Epithelial cell of proximal tubule (primary cell): ENCODE data around the gene RPS21. TPM values are rescaled to one million over a fixed set of nuclear protein-coding genes. Genes with fewer than 3 reads are reported as not detected.
A peak's percentile ranks its signal among the peaks of the same experiment; 100 is the strongest.

Experiments used
- DNase-seq: peaks from one replicate; pipeline ENCODE4 v3.0.0-alpha.2; 2011; ENCODE audit warnings: low read depth
- H3K4me3 ChIP-seq: 2 replicates; pipeline ENCODE4 v1.5.1; 2011; ENCODE audit warnings: low read depth, mild to moderate bottlenecking, low read length
- total RNA-seq: library from RNA; depleted of rRNA; stranded (reverse); fragments of >200 nt; gene quantifications from 2 replicates; pipeline ENCODE4 v1.2.3, GENCODE V29; 2015
- TF ChIP-seq, protein P1 (sequence below): conservative IDR thresholded peaks from 2 replicates; pipeline ENCODE4 v1.5.1; 2012; ENCODE audit warnings: low read depth, mild to moderate bottlenecking, low read length

The RPS21 gene
- total RNA-seq, 1 donor from 2014 or later, result 2,322 TPM

DNA sequence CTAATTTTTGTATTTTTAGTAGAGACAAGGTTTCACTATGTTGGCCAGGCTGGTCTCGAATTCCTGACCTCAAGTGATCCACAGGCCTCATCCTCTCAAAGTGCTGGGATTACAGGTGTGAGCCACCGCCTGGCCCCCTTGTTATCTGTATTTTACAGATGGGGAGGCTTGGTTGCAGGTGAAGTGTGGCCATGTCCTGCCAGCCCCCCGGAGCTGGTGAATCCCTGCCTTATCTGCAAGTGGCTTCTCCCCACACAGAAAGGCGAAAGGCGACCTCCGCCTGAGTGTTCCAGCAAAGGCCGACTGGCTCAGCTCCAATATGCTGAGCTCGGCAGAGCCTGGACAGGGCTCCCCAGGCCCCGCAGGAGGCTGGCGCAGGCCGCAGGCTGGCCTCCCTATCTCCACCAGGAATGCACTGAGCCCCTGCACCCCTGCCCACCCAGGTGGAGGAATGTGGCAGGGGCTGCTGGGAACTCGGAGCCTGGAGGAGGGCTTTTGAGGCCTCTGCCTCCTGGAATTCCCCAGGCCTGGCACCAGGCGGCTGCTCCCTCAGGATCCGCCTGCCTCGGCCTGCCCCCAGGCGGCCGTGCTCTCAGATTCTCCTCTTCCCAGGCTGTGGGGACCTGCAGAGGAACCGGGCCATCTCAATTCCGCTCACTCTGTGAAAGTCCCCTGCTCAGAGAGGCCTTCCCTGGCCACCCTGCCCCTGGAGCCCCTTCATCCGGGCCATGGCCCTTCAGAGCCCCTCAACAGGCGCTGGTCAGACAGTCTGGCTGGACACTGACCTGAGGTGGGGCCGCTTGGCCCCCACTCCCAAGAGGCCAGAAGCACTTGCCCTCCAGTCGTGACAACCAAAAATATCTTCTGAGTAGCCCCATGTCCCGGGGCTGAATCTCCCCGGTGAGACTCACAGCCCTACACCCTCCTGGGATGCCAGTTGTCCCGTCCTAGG is 10.5 kb upstream of the RPS21 start:
- DNase-seq, result no peak
- TF ChIP-seq, protein P1, sequence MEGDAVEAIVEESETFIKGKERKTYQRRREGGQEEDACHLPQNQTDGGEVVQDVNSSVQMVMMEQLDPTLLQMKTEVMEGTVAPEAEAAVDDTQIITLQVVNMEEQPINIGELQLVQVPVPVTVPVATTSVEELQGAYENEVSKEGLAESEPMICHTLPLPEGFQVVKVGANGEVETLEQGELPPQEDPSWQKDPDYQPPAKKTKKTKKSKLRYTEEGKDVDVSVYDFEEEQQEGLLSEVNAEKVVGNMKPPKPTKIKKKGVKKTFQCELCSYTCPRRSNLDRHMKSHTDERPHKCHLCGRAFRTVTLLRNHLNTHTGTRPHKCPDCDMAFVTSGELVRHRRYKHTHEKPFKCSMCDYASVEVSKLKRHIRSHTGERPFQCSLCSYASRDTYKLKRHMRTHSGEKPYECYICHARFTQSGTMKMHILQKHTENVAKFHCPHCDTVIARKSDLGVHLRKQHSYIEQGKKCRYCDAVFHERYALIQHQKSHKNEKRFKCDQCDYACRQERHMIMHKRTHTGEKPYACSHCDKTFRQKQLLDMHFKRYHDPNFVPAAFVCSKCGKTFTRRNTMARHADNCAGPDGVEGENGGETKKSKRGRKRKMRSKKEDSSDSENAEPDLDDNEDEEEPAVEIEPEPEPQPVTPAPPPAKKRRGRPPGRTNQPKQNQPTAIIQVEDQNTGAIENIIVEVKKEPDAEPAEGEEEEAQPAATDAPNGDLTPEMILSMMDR, result peak; percentile 54
- no peak overlapping the region for H3K4me3 ChIP-seq

- DNase-seq, result no peak
- TF ChIP-seq, protein P1, result no peak
- H3K4me3 ChIP-seq, result no peak overlapping the region
Measured at GRCh38 chr20:62377064-62377461, 9.8 kb upstream of the RPS21 start.

- TF ChIP-seq, protein P1, result no peak
- DNase-seq, result no peak
- H3K4me3 ChIP-seq, result no peak overlapping the region
Measured at GRCh38 chr20:62377615-62378178, 9.2 kb upstream of the RPS21 start.

- no peak overlapping the region for H3K4me3 ChIP-seq
- DNase-seq, result no peak
- TF ChIP-seq, protein P1, result no peak
Measured at GRCh38 chr20:62378215-62378614, 8.7 kb upstream of the RPS21 start.

- no peak for DNase-seq
- no peak overlapping the region for H3K4me3 ChIP-seq
- TF ChIP-seq, protein P1, result no peak
Measured at GRCh38 chr20:62381202-62381797, 5.6 kb upstream of the RPS21 start.

- TF ChIP-seq, protein P1, result no peak
- H3K4me3 ChIP-seq, result no peak overlapping the region
- DNase-seq, result no peak
Measured at GRCh38 chr20:62381842-62382241, 5.1 kb upstream of the RPS21 start.
